ENCODE measurements around the gene JARID2. TPM values are rescaled to one million over a fixed set of nuclear protein-coding genes. Genes with fewer than 3 reads are reported as not detected.
"Not testable (repeated sequence)": the region's sequence is repeated elsewhere in the genome, so short reads cannot be mapped to it uniquely, and the experiment has no call there.

JARID2 gene
- polyA plus RNA-seq, 12 donors: 11.3 to 121 (median 15.7) TPM

GRCh38 chr6:15538766-15539495, 293.1 kb downstream of the JARID2 start:
- no peak for DNase-seq

- no peak for DNase-seq
Measured at GRCh38 chr6:15539722-15540270, 293.9 kb downstream of the JARID2 start.

- DNase-seq: not testable (repeated sequence)
Measured at GRCh38 chr6:15543332-15543917, 297.6 kb downstream of the JARID2 start.

- no peak for DNase-seq
Measured at GRCh38 chr6:15544321-15544900, 298.5 kb downstream of the JARID2 start.

GRCh38 chr6:15546591-15546990, 300.7 kb downstream of the JARID2 start:
- no peak for DNase-seq

- no peak for DNase-seq
Measured at GRCh38 chr6:15547400-15547799, 301.5 kb downstream of the JARID2 start.

- no peak for DNase-seq
Measured at GRCh38 chr6:15549371-15549770, 303.5 kb downstream of the JARID2 start.

- DNase-seq: no peak
Measured at GRCh38 chr6:15550546-15551123, 304.8 kb downstream of the JARID2 start.

- DNase-seq: no peak
Measured at GRCh38 chr6:15551262-15551661, 305.4 kb downstream of the JARID2 start.

- DNase-seq: peak; percentile 23
Measured at GRCh38 chr6:15551798-15552197, 305.9 kb downstream of the JARID2 start.

- no peak for DNase-seq
Measured at GRCh38 chr6:15553031-15553430, 307.2 kb downstream of the JARID2 start.

GRCh38 chr6:15553736-15554294, 307.9 kb downstream of the JARID2 start:
- no peak for DNase-seq

- DNase-seq: no peak
Measured at GRCh38 chr6:15554728-15555100, 308.8 kb downstream of the JARID2 start.

GRCh38 chr6:15555101-15556038, 309.5 kb downstream of the JARID2 start:
- DNase-seq: no peak

GRCh38 chr6:15556711-15557110, 310.8 kb downstream of the JARID2 start:
- no peak for DNase-seq

GRCh38 chr6:15557174-15557573, 311.3 kb downstream of the JARID2 start:
- no peak for DNase-seq

- DNase-seq: no peak
Measured at GRCh38 chr6:15560713-15561112, 314.8 kb downstream of the JARID2 start.

GRCh38 chr6:15561447-15562199, 315.8 kb downstream of the JARID2 start:
- peak; percentile 35 for DNase-seq

GRCh38 chr6:15562977-15563376, 317.1 kb downstream of the JARID2 start:
- no peak for DNase-seq

Data from muscle of arm (tissue), 12 donors.